ENCODE results near the gene CSF2RB. TPM values are rescaled to one million over a fixed set of nuclear protein-coding genes. Genes with fewer than 3 reads are reported as not detected.

The CSF2RB gene
- total and polyA plus RNA-seq, 2 of the 13 experiments (the other 11 are each of a cell fraction or from before 2014, with no cell fraction given): not detected

DNA sequence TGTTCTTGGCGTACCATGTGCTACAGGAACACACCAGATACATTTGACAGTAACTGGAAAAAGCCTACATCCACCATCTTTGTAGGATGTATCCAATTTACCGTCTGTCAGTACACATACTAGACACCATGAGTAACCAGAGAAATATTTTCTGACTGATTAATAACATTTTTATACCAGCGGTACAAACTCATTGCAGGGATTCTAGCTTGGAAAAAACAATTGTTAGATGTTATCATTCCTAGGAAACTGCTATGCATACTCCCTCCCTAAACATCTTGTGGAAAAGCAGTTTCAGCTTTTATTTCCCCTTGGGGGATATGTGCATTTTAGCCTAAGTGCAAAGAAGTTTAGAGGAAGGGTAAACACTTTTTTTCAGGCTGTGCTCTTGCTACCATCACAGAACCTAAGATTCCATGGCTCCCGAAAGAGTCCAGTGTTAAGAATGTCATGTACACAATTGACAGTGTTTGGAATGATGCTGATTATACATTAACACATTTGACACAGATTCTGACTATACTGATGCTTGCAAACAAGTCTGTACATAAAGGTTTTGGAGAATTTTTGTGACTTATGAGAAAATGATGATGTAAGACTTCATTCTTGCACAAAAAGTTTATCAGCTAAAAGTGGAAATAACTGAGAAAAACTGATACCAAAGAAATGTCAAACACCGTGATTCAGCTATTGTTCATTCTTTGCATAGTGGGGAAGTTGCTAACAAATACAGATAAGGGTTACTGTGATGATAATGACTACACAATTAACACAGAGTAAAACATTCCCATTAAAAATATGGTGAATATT, 28.9 kb upstream of the CSF2RB start (continued):
- TF ChIP-seq, protein P1, sequence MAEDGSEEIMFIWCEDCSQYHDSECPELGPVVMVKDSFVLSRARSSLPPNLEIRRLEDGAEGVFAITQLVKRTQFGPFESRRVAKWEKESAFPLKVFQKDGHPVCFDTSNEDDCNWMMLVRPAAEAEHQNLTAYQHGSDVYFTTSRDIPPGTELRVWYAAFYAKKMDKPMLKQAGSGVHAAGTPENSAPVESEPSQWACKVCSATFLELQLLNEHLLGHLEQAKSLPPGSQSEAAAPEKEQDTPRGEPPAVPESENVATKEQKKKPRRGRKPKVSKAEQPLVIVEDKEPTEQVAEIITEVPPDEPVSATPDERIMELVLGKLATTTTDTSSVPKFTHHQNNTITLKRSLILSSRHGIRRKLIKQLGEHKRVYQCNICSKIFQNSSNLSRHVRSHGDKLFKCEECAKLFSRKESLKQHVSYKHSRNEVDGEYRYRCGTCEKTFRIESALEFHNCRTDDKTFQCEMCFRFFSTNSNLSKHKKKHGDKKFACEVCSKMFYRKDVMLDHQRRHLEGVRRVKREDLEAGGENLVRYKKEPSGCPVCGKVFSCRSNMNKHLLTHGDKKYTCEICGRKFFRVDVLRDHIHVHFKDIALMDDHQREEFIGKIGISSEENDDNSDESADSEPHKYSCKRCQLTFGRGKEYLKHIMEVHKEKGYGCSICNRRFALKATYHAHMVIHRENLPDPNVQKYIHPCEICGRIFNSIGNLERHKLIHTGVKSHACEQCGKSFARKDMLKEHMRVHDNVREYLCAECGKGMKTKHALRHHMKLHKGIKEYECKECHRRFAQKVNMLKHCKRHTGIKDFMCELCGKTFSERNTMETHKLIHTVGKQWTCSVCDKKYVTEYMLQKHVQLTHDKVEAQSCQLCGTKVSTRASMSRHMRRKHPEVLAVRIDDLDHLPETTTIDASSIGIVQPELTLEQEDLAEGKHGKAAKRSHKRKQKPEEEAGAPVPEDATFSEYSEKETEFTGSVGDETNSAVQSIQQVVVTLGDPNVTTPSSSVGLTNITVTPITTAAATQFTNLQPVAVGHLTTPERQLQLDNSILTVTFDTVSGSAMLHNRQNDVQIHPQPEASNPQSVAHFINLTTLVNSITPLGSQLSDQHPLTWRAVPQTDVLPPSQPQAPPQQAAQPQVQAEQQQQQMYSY (CRISPR knock-in tag; IDR thresholded peaks at IDR 0.05): no peak

DNA sequence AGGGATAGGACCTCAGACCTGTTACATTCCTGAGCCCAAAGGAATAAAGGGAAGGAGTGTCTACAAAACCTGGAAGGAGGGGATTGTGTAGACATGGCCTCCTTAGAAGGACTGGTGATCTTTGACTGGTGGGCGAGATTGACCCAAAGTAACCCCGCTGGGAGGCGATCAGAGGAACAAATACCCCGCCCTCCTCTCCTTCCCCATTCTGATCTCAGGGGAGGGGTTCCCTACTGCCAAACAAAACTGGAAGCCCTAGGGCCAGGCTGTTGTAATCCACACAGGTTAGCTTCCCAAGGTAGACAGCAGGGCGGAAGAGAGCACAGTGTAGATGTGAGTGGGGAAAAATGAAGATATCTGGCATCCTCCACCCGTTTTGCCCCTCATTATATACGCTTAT, 28.0 kb upstream of the CSF2RB start:
- no peak overlapping the region for H3K27ac ChIP-seq (ENCODE audit: extremely low read length, insufficient read depth, low read length)
- in situ Hi-C loops (cut with HindIII; ENCODE audit: extremely low pct_ligation_motif_present, low pct_unique_long_range_greater_than_20kb): no loop called here
- TF ChIP-seq, protein P2, sequence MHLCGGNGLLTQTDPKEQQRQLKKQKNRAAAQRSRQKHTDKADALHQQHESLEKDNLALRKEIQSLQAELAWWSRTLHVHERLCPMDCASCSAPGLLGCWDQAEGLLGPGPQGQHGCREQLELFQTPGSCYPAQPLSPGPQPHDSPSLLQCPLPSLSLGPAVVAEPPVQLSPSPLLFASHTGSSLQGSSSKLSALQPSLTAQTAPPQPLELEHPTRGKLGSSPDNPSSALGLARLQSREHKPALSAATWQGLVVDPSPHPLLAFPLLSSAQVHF (CRISPR knock-in tag; IDR thresholded peaks at IDR 0.05): no peak
- TF ChIP-seq ZNF547 (CRISPR knock-in tag; IDR thresholded peaks at IDR 0.05) (no peak), SRY (CRISPR knock-in tag; IDR thresholded peaks at IDR 0.05) (no peak), WIZ (CRISPR knock-in tag; IDR thresholded peaks at IDR 0.05) (no peak), ZNF709 (CRISPR knock-in tag; IDR thresholded peaks at IDR 0.05) (no peak), ZNF766 (CRISPR knock-in tag; IDR thresholded peaks at IDR 0.05; ENCODE audit: borderline replicate concordance) (no peak), HHEX (CRISPR knock-in tag; IDR thresholded peaks at IDR 0.05) (no peak), NR2C2 (CRISPR knock-in tag; IDR thresholded peaks at IDR 0.05; ENCODE audit: borderline replicate concordance) (no peak), DNMT3B (CRISPR knock-in tag; conservative IDR thresholded peaks at IDR 0.05) (no peak)
- TF ChIP-seq, protein P3, sequence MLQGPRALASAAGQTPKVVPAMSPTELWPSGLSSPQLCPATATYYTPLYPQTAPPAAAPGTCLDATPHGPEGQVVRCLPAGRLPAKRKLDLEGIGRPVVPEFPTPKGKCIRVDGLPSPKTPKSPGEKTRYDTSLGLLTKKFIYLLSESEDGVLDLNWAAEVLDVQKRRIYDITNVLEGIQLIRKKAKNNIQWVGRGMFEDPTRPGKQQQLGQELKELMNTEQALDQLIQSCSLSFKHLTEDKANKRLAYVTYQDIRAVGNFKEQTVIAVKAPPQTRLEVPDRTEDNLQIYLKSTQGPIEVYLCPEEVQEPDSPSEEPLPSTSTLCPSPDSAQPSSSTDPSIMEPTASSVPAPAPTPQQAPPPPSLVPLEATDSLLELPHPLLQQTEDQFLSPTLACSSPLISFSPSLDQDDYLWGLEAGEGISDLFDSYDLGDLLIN (CRISPR knock-in tag; IDR thresholded peaks at IDR 0.05; ENCODE audit: borderline replicate concordance): no peak
- TF ChIP-seq, protein P4, sequence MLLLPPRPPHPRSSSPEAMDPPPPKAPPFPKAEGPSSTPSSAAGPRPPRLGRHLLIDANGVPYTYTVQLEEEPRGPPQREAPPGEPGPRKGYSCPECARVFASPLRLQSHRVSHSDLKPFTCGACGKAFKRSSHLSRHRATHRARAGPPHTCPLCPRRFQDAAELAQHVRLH (CRISPR knock-in tag; IDR thresholded peaks at IDR 0.05; ENCODE audit: borderline replicate concordance, low read depth): no peak
- TF ChIP-seq, protein P5, sequence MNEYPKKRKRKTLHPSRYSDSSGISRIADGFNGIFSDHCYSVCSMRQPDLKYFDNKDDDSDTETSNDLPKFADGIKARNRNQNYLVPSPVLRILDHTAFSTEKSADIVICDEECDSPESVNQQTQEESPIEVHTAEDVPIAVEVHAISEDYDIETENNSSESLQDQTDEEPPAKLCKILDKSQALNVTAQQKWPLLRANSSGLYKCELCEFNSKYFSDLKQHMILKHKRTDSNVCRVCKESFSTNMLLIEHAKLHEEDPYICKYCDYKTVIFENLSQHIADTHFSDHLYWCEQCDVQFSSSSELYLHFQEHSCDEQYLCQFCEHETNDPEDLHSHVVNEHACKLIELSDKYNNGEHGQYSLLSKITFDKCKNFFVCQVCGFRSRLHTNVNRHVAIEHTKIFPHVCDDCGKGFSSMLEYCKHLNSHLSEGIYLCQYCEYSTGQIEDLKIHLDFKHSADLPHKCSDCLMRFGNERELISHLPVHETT (CRISPR knock-in tag; conservative IDR thresholded peaks at IDR 0.05): no peak

More for the DNA sequence above, 28.0 kb upstream of the CSF2RB start:
- POLR2A ChIA-PET: no interaction called here
- Histone ChIP-seq H3K36me3 (replicated peaks in 1 of 2; ENCODE audit: control insufficient read depth in 1 of 2, insufficient read depth in 2 of 2, low read length in 2 of 2) (no peaks in the 10 kb centered on the region), H3K27me3 (ENCODE audit: control insufficient read depth in 1 of 2, insufficient read depth in 2 of 2, low read length in 2 of 2) (peaks cover 0 to 18% of the 10 kb centered on the region in 2 experiments; a peak in 2 of 5 replicates), H3K9me3 (ENCODE audit: low read length) (peaks cover 7% of the 10 kb centered on the region), H3K9ac (ENCODE audit: insufficient read depth, low read depth, low read length) (no peak overlapping the region), H3K4me2 (ENCODE audit: low read depth, low read length) (no peak overlapping the region), H2AFZ (ENCODE audit: low read length) (no peak overlapping the region), H3K79me2 (ENCODE audit: insufficient read depth, low read length) (no peaks in the 10 kb centered on the region), H4K20me1 (ENCODE audit: insufficient read depth, low read length) (no peaks in the 10 kb centered on the region), H3K4me1 (ENCODE audit: insufficient read depth, low read length) (no peaks in the 10 kb centered on the region), H3K4me3 (replicated peaks in 1 of 3; ENCODE audit: insufficient read depth in 1 of 3, low read depth in 2 of 3, low read length in 3 of 3) (no peak overlapping the region)
- BruUV-seq (replicated peaks): no TSS peak
- FAIRE-seq (no peak), ATAC-seq (no peak), DNase-seq (ENCODE audit: low spot score) (no peak)
- intact Hi-C loops (cut with micrococcal nuclease; ENCODE audit: unreplicated experiment): no loop called here
- CTCF ChIA-PET (ENCODE audit: low intra/inter-chr PET ratio, low total read pairs): no interaction called here
- WGBS (ENCODE audit: low lambda C conversion rate): 8% methylated on average over 6 of the region's 7 CpGs

Measured in HepG2 (cell line).